ENCODE results near the gene TAPT1.
A peak's percentile ranks its signal among the peaks of the same experiment; 100 is the strongest.

Gene TAPT1

GRCh38 chr4:16126714-16127113 is 99.6 kb downstream of the TAPT1 start:
- DNase-seq: no peak

- DNase-seq: peak; percentile 18
These were observed 100.5 kb downstream of the TAPT1 start for GRCh38 chr4:16125571-16126445.

- no peak for DNase-seq
These were observed 102.0 kb downstream of the TAPT1 start for GRCh38 chr4:16124232-16124631.

- no peak for DNase-seq
These were observed 102.8 kb downstream of the TAPT1 start for GRCh38 chr4:16123356-16124084.

GRCh38 chr4:16122784-16123183 is 103.5 kb downstream of the TAPT1 start:
- DNase-seq: no peak

GRCh38 chr4:16122308-16122711 is 104.0 kb downstream of the TAPT1 start:
- no peak for DNase-seq

GRCh38 chr4:16120720-16121119 is 105.6 kb downstream of the TAPT1 start:
- DNase-seq: no peak

GRCh38 chr4:16119981-16120380 is 106.3 kb downstream of the TAPT1 start:
- no peak for DNase-seq

GRCh38 chr4:16118090-16118489 is 108.2 kb downstream of the TAPT1 start:
- no peak for DNase-seq

- DNase-seq: no peak
These were observed 109.1 kb downstream of the TAPT1 start for GRCh38 chr4:16117164-16117563.

GRCh38 chr4:16116493-16116990 is 109.7 kb downstream of the TAPT1 start:
- no peak for DNase-seq

- no peak for DNase-seq
These were observed 110.3 kb downstream of the TAPT1 start for GRCh38 chr4:16116019-16116418.

- DNase-seq: no peak
These were observed 111.7 kb downstream of the TAPT1 start for GRCh38 chr4:16114546-16114945.

- DNase-seq: no peak
These were observed 112.5 kb downstream of the TAPT1 start for GRCh38 chr4:16113741-16114140.

- DNase-seq: no peak
These were observed 114.7 kb downstream of the TAPT1 start for GRCh38 chr4:16111533-16111932.

- no peak for DNase-seq
These were observed 115.5 kb downstream of the TAPT1 start for GRCh38 chr4:16110661-16111290.

Measured in fibroblast of skin of right quadriceps (primary cell).